Measurements from ENCODE around the gene RNASEH2B.

- TF ChIP-seq CTCF (IDR thresholded peaks at IDR 0.05; ENCODE audit: low read depth, low read length) (no peak), MYC (IDR thresholded peaks at IDR 0.05; ENCODE audit: low read depth, low read length) (no peak), POLR2A (IDR thresholded peaks at IDR 0.05; ENCODE audit: extremely low read depth, insufficient read length) (no peak), MAX (IDR thresholded peaks at IDR 0.05; ENCODE audit: low read depth, low read length) (no peak)
These were observed 90.0 kb downstream of the RNASEH2B start for GRCh38 chr13:50999641-51000040.

Data from NB4 (cell line).